HL-60 (cell line): ENCODE results near the gene GNG11.

Experiments
- DNase-seq, 2 experiments: peaks; one replicate each; pipeline ENCODE4 v3.0.0-alpha.2; 2010 to 2020; ENCODE audit warnings: low read depth in 1 of 2, low spot score in 1 of 2
- H3K27ac ChIP-seq: fragments of 250-450 bp; sonication (Bioruptor Pico); replicated peaks from 2 replicates; pipeline ENCODE4 v1.5.1; 2020; ENCODE audit warnings: mild to moderate bottlenecking, moderate library complexity
- H3K27me3 ChIP-seq: fragments of 250-450 bp; sonication (Bioruptor Pico); 2 replicates; pipeline ENCODE4 v1.5.1; 2021; ENCODE audit warnings: mild to moderate bottlenecking, moderate library complexity; ENCODE audit not compliant: insufficient read depth, poor library complexity, severe bottlenecking
- H3K4me3 ChIP-seq: replicated peaks from 2 replicates; pipeline ENCODE4 v1.5.1; 2011; ENCODE audit warnings: mild to moderate bottlenecking, control low read depth, low read length; ENCODE audit not compliant: insufficient read depth
- GABPA ChIP-seq: IDR thresholded peaks from 2 replicates; pipeline ENCODE4 v1.6.1; 2012; ENCODE audit warnings: low read depth
- POLR2AphosphoS5 ChIP-seq: IDR thresholded peaks from 2 replicates; pipeline ENCODE4 v1.6.1; 2012; ENCODE audit warnings: low read depth
- SPI1 ChIP-seq: IDR thresholded peaks from 2 replicates; pipeline ENCODE4 v1.6.1; 2012; ENCODE audit warnings: low read depth, mild to moderate bottlenecking, borderline replicate concordance
- TF ChIP-seq, protein P1 (sequence below): IDR thresholded peaks from one replicate; pipeline ENCODE4 v1.5.1; 2011; ENCODE audit warnings: low read length, control low read depth, inconsistent platforms; ENCODE audit not compliant: insufficient read depth
- TF ChIP-seq, protein P2 (sequence below): IDR thresholded peaks from 2 replicates; pipeline ENCODE4 v1.6.1; 2012; ENCODE audit warnings: low read depth; ENCODE audit not compliant: insufficient replicate concordance

Gene GNG11

DNA sequence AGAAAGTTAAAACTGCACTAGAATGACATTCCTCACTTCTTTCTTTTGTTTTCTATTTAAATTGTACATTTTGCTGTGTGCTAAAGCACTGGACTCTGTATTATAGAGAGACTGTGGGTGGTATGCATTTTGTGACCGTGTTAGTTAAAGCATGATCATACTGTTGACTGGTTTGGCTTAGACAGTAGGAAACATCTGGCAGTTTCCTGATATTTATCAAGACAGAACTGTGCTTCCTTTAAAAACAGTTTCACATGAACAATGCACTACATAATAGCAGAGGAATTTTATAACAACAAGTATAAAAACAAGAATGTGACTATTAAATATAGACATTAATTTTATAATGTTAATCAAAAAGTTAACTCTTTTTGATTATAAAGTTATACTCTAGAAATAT lies 23.1 kb downstream of the GNG11 start:
- H3K27me3 ChIP-seq: peaks cover 2% of the 10 kb centered on the region
- TF ChIP-seq, protein P1, sequence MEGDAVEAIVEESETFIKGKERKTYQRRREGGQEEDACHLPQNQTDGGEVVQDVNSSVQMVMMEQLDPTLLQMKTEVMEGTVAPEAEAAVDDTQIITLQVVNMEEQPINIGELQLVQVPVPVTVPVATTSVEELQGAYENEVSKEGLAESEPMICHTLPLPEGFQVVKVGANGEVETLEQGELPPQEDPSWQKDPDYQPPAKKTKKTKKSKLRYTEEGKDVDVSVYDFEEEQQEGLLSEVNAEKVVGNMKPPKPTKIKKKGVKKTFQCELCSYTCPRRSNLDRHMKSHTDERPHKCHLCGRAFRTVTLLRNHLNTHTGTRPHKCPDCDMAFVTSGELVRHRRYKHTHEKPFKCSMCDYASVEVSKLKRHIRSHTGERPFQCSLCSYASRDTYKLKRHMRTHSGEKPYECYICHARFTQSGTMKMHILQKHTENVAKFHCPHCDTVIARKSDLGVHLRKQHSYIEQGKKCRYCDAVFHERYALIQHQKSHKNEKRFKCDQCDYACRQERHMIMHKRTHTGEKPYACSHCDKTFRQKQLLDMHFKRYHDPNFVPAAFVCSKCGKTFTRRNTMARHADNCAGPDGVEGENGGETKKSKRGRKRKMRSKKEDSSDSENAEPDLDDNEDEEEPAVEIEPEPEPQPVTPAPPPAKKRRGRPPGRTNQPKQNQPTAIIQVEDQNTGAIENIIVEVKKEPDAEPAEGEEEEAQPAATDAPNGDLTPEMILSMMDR: no peak
- no peak for DNase-seq
- no peak overlapping the region for H3K27ac ChIP-seq
- H3K4me3 ChIP-seq: no peak overlapping the region

DNA sequence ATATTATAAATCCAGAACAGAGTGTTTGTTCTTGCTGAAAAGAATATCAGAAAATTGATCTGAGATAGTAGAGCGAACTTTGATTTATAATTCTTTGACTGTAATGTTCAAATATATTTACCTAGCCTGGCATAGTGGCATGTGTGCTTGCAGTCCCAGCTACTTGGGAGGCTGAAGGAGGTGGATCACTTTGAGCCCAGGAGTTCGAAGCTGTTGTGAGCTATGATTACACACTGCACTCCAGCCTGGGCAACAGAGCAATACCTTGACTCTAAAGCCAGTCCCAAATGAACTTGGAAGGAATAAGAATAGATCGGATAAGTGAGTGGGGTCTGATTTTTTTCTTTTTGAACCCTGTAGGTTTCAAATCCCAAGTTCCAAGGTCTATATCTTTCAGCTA lies 23.5 kb downstream of the GNG11 start:
- Histone ChIP-seq H3K4me3 (no peak overlapping the region), H3K27me3 (peaks cover 2% of the 10 kb centered on the region), H3K27ac (no peak overlapping the region)
- DNase-seq: no peak
- no peak for TF ChIP-seq SPI1
- TF ChIP-seq, protein P1: no peak
- no peak for TF ChIP-seq POLR2AphosphoS5
- TF ChIP-seq, protein P2, sequence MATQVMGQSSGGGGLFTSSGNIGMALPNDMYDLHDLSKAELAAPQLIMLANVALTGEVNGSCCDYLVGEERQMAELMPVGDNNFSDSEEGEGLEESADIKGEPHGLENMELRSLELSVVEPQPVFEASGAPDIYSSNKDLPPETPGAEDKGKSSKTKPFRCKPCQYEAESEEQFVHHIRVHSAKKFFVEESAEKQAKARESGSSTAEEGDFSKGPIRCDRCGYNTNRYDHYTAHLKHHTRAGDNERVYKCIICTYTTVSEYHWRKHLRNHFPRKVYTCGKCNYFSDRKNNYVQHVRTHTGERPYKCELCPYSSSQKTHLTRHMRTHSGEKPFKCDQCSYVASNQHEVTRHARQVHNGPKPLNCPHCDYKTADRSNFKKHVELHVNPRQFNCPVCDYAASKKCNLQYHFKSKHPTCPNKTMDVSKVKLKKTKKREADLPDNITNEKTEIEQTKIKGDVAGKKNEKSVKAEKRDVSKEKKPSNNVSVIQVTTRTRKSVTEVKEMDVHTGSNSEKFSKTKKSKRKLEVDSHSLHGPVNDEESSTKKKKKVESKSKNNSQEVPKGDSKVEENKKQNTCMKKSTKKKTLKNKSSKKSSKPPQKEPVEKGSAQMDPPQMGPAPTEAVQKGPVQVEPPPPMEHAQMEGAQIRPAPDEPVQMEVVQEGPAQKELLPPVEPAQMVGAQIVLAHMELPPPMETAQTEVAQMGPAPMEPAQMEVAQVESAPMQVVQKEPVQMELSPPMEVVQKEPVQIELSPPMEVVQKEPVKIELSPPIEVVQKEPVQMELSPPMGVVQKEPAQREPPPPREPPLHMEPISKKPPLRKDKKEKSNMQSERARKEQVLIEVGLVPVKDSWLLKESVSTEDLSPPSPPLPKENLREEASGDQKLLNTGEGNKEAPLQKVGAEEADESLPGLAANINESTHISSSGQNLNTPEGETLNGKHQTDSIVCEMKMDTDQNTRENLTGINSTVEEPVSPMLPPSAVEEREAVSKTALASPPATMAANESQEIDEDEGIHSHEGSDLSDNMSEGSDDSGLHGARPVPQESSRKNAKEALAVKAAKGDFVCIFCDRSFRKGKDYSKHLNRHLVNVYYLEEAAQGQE: no peak
- no peak for TF ChIP-seq GABPA

DNA sequence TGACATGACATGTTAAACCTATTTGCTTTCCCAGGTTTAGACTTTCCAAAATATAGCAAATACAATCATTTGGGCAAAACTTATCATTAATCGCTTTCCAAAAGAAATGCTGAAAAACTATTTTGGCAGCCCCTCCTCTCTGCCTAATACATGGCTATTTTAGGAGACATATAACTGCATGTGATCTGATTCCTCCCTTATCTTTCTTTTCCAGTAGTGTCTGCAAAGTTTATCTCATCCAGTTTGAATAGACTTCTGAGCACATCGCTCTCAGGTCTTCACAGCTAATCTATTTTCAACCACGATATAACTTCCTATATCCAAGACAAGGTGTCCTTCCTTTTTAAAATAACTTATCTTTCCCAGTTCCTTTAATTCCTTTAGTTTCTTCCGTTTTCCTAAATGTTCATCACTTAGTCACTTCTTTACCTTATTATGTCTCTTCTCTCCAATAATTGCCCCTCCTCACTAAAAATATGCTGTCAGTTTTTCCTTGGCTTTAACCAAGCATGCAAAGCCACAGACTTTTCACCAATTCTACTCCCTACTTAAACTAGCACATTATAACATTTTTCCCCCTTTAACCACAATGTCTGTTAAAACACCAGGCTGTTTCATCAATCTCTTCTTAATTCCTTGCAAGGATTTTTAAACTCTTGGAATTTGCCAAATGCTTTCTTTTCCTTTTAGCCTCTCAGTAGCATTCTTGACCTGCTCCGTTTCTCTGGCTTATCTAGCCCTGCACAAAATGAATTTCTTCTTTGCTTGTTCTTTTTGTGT lies 24.4 kb downstream of the GNG11 start:
- Histone ChIP-seq H3K4me3 (no peak overlapping the region), H3K27me3 (peaks cover 2% of the 10 kb centered on the region), H3K27ac (no peak overlapping the region)
- DNase-seq: no peak
- TF ChIP-seq GABPA (no peak), SPI1 (no peak), POLR2AphosphoS5 (no peak)
- TF ChIP-seq, protein P2: no peak
- TF ChIP-seq, protein P1: no peak

DNA sequence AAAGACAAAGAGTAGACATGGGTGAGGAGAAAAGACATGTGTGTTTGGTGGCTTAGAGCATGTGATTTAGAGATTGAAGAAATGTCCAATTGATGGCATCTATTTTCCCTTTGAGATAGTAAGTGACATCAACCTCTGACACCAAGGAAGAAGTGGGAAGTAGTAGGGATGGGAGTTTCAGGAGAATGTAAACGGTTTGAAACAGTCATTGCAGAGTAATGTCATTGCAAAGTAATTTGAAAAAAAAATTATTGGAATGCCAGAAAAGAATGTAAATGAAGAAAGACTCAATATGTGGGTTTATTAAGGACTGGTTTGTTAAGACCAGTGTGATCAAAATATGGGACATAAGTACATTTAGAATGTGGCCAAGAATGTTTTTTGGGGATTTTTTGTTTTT lies 26.6 kb downstream of the GNG11 start:
- TF ChIP-seq, protein P1: no peak
- TF ChIP-seq GABPA (no peak), SPI1 (no peak), POLR2AphosphoS5 (no peak)
- TF ChIP-seq, protein P2: no peak
- Histone ChIP-seq H3K4me3 (no peak overlapping the region), H3K27ac (no peak overlapping the region), H3K27me3 (peaks cover 2% of the 10 kb centered on the region)
- no peak for DNase-seq
